C1 segment of cervical spinal cord (tissue), 14 donors: ENCODE results near the gene AP1M2.
A peak's percentile ranks its signal among the peaks of the same experiment; 100 is the strongest.
"Not testable (repeated sequence)": the region's sequence is repeated elsewhere in the genome, so short reads cannot be mapped to it uniquely, and the experiment has no call there.

Experiments
- DNase-seq, 14 donors: peaks; one replicate each; lab custom pipeline; 2025; lab: John Stamatoyannopoulos, UW

Gene AP1M2

DNA sequence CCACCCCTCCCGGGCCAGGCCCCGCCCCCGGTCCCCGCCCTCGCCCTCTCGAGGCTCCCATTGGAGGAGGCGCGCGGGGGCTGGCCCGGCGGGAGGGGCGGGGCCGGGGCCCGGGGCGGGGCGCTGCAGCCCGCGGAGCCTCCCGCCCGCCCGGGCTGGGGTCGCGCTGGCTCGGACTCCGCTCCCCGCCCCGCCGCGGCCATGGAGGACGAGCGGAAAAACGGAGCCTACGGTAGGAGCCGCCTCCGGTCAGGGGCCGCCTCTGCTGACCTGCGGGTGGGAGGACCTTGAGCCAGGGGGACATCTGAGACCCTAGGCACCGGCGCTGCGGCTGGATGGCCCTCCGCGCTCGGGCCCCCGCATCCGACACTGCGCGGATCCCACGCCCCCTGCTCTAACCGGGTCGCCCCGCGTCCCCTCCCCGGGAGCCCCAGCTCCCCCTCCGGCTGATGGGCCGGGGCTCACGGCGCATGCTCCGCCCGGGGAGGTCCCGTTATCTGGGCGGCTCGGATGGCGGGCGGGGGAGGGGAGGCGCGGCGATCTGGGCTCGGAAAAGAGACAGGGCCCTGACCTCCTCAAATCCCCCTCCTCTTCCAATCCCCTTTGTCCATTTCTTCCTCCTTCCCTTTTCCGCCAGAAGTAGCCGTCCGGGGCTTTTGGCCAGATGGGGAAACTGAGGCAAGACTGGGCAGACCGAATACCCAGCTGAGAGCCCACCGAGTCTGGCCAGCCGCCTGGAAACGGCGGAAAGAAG is 15.4 kb upstream of the AP1M2 start:
- peak in 13 of 14 donors; percentile 17 to 85 (median 61) for DNase-seq

DNA sequence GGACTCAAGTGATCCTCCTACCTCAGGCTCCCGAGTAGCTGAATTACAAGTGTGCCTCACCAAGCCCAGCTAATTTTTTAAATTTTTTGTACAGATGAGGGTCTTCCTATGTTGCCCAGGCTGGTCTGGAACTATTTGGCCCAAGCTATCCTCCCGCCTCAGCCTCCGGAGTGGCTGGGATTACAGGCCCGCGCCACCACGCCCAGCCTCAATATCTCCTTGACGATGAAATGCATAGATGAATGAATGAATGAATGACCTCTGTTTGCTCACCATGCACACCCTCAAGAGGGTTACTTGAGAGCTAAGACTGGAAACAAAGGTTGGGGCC is 14.9 kb upstream of the AP1M2 start:
- no peak for DNase-seq

DNA sequence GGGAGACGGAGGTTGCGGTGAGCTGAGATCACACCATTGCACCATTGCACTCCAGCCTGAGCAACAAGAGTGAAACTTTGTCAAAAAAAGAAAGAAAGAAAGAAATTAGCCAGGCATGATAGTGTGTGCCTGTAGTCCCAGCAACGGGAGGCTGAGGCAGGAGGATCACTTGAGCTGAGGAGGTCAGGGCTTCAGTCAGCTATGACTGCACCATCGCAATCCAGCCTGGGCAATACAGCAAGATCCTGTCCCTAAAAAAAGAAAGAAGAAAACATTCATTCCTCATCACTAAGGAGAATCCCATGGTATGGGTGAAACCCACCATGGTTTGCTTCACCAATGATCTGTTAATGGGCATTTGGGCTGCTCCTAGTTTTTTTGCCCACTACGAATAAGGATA is 13.0 kb upstream of the AP1M2 start:
- no peak for DNase-seq

DNA sequence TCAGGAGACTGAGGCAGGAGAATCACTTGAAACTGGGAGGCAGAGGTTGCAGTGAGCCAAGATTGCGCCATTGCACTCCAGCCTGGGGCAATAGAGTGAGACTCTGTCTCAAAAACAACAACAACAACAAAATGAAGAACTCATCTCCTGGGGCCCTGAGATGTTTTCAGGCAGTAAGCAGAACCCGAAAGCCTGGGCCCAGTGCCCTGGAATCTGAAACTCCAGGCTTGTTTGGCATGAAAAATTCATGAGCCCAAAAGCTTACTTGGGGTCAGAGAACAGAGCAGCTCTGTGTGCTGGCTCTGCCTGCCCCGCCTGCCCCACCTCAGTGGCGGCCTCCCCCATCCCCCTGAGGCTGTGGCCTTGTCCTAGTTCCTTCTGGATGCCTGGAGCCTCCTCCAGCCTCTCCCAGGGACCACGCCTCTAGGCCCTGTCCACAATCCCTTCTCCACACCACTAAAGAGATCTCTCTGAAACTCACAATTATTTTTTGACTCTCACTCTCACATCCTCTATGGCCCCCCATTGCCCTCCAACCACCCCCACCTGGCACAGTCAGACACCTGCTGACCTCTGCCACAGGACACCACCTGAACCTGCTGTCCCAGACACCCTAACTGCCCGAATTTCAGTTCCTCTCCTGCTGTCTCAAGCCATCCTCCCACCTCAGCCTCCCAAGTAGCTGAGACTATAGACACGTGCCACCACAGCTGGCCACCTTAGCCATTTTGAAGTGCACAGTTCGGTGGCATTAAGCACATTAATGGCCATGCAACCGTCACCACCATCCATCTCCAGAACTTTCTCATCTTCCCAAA is 6.9 kb upstream of the AP1M2 start:
- DNase-seq, result peak in 10 of 14 donors; percentile 7 to 63 (median 36)

DNA sequence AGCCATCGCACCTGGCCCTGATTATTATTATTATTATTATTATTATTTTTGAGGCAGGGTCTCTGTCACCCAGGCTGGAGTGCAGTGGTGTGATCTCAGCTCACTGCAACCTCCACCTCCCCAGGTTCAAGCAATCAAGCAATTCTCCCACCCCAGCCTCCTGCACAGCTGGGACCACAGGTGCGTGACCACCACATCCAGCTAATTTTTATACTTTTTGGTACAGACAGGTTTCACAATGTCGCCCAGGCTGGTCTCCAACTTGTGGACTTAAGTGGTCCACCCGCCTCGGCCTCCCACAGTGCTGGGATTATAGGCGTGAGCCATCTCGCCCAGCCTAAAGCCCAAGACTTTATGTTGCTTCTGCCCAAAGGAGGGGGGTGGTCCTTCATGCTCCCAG is 6.0 kb upstream of the AP1M2 start:
- no peak for DNase-seq

DNA sequence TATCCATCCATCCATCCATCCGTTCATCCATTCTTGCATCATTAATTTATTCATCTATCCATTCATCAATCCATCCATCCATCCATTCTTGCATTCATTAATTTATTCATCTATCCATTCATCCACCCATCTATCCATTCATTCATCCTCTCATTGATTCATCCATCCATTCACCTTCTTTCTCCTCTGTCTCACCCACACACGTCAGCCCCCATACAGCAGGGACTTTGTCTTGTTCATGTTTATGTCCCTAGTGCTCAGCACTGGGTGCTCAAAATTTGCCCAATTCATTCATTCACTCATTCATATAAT is 683 bp upstream of the AP1M2 start:
- DNase-seq, result no peak

DNA sequence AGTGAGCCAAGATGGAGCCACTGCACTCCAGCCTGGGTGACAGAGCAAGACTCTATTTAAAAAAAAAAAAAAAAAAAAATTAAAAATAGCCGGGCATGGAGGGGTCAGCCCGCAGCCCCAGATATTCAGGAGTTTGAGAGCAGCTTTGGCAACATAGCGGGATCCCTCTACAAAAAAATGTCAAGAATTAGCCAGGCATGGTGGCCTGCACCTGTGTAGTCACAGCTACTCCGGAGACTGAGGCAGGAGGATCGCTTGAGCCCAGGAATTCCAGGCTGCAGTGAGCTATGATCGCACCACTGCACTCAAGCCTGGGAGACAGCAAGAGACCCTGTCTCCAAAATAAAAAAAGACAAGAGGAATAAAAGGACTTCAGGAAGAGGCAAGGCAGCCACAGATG is 716 bp downstream of the AP1M2 start:
- no peak for DNase-seq

DNA sequence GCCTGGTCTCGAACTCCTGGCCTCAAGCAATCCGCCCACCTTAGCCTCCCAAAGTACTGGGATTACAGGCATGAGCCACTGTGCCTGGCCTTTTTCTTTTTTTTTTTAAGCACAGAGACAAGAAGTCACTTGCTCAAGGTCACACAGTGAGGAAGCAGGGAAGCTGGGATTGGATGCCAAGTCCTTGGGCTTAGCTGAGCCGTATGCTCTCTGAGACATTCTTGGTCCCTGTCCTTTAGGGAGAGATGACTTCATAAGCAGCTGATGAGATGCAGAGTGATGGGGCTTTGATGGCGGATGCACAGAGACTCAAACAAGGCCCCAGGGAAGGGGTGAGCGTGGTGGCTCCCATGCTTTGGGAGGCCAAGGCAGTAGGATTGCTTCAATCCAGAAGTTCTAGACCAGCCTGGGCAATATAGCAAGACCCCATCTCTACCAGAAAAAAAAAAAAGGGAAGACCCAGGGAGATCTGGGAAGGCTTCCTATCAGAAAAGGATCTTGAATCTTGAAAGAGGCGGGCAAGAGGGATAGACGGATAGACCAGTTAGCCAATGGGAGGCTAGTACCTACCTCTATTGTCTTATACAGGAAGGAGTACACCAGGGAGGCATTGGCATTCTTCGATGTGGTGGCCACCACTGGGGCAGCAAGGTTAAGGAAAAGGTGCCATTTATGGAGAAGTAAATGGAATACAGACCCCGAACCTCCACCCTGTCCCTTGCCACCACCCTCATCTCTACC is 3.9 kb downstream of the AP1M2 start:
- DNase-seq, result no peak

DNA sequence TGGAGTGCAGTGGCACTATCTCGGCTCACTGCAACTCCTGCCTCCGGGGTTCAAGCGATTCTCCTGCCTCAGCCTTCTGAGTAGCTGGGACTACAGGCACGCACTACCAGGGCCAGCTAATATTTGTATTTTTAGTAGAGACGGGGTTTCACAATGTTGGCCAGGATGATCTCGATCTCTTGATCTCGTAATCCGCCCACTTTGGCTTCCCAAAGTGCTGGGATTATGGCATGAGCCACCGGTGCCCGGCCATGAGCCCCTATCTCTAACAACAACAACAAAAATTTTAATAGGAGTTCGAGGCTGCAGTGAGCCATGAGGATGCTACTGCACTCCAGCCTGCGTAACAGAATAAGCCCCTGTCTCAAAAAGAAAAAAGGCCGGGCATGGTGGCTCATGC is 5.0 kb downstream of the AP1M2 start:
- DNase-seq, result no peak

DNA sequence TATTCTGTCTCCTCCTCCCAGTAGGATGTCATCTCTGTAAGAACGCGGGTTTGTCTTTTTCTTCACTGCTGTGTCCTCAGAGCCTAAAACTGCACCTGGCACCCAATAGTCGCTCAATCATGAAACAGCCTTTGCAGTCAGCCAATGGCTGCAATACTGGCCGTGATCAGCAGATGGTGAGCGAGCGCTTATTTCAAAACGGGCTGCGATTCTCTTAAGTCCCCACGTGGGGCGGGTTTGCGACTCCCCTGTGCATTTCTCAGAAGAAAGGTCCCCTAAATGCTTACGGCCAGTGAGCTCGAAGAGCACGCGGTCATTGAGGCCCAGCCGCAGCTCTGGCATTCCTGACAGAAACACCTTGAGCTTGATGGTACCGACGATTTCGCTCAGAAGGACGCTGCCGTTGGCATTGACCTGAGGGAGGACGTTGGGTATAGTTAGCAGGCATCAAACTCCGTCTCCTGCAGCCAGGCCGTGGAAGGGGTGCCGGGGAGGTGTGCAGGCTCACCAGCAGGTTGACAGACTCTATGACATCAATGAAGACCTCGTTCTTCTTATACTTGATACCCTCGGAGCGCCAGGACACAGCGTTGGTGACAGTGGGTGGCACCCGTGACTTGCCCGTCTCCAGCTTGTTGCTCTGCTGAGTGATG is 6.0 kb downstream of the AP1M2 start:
- peak in 13 of 14 donors; percentile 21 to 80 (median 66) for DNase-seq

DNA sequence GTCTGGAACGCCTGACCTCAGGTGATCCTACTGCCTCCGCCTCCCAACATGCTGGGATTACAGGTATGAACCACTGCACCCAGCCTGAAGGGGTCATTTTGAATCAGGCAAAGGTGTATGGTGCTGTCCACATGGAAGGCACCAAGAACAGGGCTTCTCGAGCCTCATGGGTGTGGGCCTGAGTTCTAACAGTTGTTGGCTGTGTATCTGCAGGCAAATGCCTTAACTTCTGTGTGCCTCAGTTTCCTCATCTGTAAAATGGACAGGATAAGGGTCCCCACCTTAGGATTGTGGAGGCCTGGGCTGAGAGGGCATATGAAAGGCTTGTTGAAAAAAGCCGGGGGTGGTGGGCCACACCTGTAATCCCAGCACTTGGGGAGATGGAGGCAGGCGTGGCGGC is 9.2 kb downstream of the AP1M2 start:
- DNase-seq, result no peak

DNA sequence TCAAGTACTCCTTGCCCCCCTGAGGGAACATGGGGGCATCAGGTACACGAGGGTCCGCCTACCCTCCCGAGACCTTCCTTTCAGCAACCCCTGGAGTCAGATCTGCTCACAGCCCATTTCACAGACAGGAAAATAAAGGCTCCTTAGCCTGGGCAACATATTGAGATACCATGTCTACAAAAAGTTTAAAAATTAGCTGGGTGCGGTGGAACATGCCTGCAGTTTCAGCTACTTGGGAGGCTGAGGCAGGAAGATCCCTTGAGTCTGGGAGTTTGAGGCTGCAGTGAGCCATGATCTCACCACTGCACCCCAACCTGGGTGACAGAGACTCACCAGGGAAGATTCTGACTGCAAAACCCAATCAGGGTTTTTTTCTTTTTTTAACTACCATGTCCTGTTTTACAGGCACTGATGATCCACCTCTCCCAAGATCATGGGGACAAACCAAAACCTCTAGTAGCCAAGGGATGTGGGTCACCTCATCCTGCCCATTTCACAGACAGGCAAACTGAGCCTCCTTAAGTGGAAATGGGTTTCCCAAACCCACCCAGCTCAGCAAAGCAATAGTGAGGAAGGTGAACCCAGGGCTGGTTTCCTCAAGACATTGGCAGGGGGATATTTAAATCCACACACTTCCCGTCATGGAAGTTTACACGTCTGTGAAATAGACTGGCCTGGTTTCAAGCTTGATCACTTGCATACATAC is 11.9 kb downstream of the AP1M2 start:
- DNase-seq, result no peak

DNA sequence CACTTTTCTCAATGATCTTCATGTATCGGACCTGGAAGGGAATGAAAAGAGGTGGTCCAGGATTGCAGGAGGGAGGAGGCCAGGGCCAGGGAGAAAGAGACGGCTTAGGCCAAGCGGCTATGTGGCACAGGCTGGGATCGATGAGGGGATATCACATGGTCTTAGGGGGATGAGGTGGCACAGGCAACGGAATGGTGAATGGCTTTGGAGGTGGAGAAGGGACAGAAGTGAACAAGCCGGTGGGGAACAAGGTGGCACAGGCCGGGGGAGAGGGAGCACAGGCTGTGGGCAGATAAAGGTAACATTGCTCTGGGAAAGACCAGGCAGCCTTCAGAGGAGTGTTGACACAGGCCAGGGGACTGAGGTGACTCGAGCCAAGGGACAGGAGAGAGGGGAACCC is 12.7 kb downstream of the AP1M2 start:
- DNase-seq, result no peak

DNA sequence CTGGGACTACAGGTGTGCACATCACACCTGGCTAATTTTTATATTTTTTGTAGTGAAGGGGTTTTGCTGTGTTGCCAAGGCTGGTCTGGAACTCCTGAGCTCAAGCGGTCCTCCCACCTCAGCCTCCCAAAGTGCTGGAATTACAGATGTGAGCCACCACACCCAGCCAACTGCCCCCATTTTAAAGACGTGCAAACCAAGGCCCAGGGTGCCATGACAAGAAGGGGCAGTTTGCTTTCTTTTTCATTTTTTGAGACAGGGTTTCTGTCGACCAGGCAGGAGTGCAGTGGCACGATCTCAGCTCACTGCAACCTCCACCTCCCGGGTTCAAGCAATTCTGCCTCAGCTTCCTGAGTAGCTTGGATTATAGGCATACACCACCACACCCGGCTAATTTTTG is 13.3 kb downstream of the AP1M2 start:
- not testable (repeated sequence) for DNase-seq

DNA sequence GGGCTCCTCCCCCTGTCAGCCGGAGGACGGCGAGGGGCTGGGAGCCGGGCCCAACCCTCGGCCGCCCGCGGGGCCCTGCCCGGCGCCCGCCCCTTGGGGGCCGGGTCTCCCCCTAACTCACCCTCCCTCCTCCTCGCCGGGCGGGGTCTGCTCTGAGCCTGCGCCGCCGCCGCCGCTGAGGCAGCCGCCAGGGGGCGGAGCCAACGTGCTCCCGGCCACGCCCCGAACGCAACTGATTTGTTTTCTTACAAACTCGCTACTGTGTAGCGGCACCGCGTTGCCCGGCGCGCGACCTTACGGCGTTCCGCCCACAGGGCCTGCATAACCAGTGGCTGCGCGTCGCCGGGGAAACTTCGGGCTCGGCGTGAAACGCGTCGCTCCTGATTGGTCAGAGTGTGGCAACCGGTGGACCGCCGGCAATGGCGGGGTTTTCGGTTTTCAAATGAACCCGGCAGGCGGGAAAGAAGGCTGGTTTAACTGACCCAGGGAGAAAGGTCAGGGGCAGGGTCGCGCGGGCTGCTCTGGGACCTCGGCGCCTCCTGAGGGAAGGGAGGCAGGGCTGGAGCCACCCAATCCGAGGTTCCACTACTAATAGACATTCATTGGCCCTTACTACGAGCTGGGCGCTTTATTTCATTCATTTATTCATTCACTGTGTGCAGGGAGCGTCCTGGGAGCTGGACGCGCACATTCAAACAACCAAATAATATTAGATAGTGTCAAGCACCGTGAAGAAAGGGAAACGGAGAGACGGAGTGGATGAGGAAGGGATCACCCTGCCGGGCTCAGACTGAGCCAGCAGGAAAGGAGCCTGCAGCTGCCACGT is 18.1 kb downstream of the AP1M2 start, which contains the start of gene CDKN2D:
CDKN2D (minus strand) TSS at position 154 of the 826 bp plus-strand sequence. CDS start 326 bp downstream, outside the sequence.
- peak; percentile 93 to 99 (median 98) for DNase-seq

DNA sequence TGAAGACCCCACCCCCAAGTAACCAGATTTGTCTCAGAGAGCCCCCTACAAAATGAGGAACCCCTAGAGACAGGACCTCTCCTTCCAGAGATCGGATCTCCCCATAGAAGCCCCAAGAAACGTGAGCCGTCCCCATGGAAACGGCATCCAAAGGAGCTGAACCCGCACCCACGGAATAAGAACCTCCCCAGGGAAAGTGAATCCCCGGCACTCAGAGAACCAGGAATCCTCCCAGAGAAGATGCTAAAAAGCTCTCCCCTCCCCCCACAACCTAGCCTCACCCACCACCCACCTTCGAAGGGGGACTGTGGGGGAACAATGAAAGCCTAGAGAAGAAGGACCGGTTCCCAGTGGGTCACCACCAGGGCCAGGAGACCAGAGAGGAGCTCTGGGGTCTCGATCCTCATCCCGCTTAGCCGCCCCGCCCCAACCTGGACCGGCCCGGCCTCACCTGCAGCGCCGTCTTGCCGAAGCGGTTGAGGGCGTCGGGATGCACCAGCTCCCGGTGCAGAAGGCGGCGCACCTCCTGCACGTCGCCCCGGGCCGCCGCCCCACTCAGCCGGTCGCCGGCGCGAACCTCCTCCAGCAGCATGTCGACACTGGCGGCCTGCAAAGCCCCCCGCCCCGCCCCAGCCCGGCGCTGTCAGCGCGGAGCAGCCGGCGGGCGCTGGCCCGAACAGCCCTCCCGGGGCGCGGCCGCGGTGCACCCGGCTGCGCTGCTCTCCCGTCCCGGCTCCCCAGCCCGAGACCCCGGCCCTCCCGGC is 18.9 kb downstream of the AP1M2 start:
- peak in 1 of 14 donors; percentile 31 for DNase-seq

DNA sequence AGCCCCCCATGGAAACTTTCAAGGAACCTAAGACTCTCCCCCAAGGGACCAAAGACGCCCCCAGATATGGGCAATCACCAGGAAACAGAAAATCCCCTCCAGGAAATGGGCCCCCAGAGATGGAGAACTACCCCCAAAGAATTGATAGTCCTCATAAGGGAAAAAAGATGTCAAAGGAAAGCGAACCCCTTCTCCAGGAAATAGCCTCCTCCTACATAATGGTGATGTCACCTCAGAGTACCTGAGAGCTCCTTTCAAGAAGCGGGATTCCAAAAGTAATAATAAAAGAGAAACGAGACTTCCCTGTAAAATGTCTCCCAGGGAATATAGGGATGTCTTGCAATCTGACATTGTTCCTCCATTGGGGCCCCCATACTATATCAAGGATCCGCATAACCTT is 19.5 kb downstream of the AP1M2 start:
- no peak for DNase-seq

DNA sequence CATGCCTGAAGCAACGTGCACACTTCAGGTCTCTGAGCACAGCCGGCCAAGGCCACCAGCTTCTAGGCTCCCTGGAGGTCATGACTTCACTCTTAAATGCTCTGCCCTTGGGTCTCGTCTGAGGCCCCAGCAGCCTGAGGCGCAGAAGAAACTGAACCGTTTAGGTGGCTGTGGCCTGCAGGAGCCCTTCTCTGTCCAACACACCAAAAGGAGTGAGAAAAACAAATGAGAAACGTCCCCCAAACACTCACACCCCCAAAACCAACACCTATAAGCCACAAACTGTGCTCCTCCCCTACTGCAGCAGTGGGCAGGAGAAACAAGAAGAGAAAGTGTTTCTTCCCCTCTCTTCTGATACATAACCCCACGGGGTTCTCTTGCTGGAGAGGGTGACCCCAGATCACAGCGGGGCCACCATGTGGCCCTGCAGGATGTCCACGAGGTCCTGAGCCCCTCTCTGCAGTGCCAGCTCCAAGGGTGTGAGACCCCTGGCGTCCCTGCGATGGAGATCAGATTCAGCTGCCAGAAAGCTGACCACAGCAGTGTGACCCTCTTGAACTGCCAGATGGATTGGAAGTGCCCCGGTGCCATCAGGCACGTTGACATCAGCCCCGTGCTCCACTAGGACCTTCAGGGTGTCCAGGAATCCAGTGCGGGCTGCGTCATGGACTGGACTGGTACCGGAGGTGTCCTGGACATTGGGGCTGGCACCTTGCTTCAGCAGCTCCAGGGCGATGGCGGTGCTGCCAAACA is 20.3 kb downstream of the AP1M2 start:
- DNase-seq, result peak in 3 of 14 donors; percentile 10 to 24 (median 22)

DNA sequence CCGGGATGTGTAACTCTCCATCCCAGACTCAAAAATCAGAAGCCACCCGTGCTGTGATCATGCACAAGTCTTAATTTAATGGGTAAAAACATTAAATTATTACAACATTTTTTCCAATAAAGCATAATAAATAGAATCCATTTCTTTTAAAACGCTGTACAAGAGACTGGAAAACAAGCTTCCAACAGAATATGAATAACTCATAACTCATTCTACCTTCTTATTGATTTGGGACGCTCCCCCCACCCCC is 20.8 kb downstream of the AP1M2 start:
- DNase-seq, result no peak
